Measurements from ENCODE around the gene ADRA1B.

GRCh38 chr5:159880676-159881075 lies 35.6 kb upstream of the ADRA1B start:
- TF ChIP-seq TAF1 (IDR thresholded peaks at IDR 0.05; ENCODE audit: borderline replicate concordance, low read depth, low read length) = no peak
- no peak for TF ChIP-seq POLR2A (IDR thresholded peaks at IDR 0.05; ENCODE audit: low read depth, low read length)

Measured in GM12892 (cell line).